Panc1 (cell line): ENCODE measurements around the gene SPRTN.

Experiments
- CTCF ChIP-seq: fragments of 450-650 bp; IDR thresholded peaks from 2 replicates; pipeline ENCODE4 v1.5.1; 2017; ENCODE audit warnings: mild to moderate bottlenecking
- POLR2AphosphoS5 ChIP-seq: IDR thresholded peaks from 2 replicates; pipeline ENCODE4 v1.6.1; 2012; ENCODE audit warnings: mild to moderate bottlenecking, low read depth, low read length, moderate library complexity
- REST ChIP-seq, 2 experiments: IDR thresholded peaks; 2 replicates each; pipeline ENCODE4 v1.6.1; 2011 to 2012; ENCODE audit warnings: low read depth in 2 of 2, control low read depth in 1 of 2, low read length in 1 of 2, mild to moderate bottlenecking in 1 of 2, moderate library complexity in 1 of 2; ENCODE audit not compliant: insufficient read depth in 1 of 2
- SIN3A ChIP-seq: IDR thresholded peaks from 2 replicates; pipeline ENCODE4 v1.6.1; 2012; ENCODE audit warnings: low read depth, mild to moderate bottlenecking, low read length, moderate library complexity, borderline replicate concordance; ENCODE audit not compliant: insufficient read depth
- TCF7L2 ChIP-seq: IDR thresholded peaks from 2 replicates; pipeline ENCODE4 v1.6.1; 2011; ENCODE audit warnings: mild to moderate bottlenecking, low read depth, low read length, inconsistent platforms

- TF ChIP-seq CTCF (no peak), REST (IDR thresholded peaks at IDR 0.05; ENCODE audit: insufficient read depth in 1 of 2, low read depth in 2 of 2, low read length in 1 of 2) (no peak), TCF7L2 (no peak), POLR2AphosphoS5 (no peak), SIN3A (no peak)
Observed at GRCh38 chr1:231327617-231328016, 10.5 kb upstream of the SPRTN start.
